Neural crest cell (in vitro differentiated cells): ENCODE measurements around the gene CEACAM4. TPM values are rescaled to one million over a fixed set of nuclear protein-coding genes. Genes with fewer than 3 reads are reported as not detected.

Source experiments
- DNase-seq: peaks from one replicate; pipeline ENCODE4 v3.0.0; 2021; ENCODE audit warnings: low read depth, mixed read lengths, low spot score
- H3K27ac Mint-ChIP-seq: one replicate; pipeline ENCODE4 v1.8.0; 2021; ENCODE audit warnings: mild to moderate bottlenecking, mixed read lengths; ENCODE audit not compliant: unreplicated experiment
- H3K27me3 Mint-ChIP-seq: 2 replicates; pipeline ENCODE4 v1.8.0; 2021; ENCODE audit warnings: low read depth, mild to moderate bottlenecking, mixed read lengths
- H3K36me3 Mint-ChIP-seq: 2 replicates; pipeline ENCODE4 v1.8.0; 2021; ENCODE audit warnings: low read depth, mild to moderate bottlenecking, mixed read lengths
- H3K4me1 Mint-ChIP-seq: 2 replicates; pipeline ENCODE4 v1.8.0; 2021; ENCODE audit warnings: mixed read lengths
- H3K4me3 Mint-ChIP-seq: one replicate; pipeline ENCODE4 v1.8.0; 2021; ENCODE audit warnings: mild to moderate bottlenecking, mixed read lengths
- H3K9me3 Mint-ChIP-seq: 2 replicates; pipeline ENCODE4 v1.8.0; 2021; ENCODE audit warnings: mixed read lengths
- CTCF ChIP-seq: fragments of 200-600 bp; sonication (generic); conservative IDR thresholded peaks from 2 replicates; pipeline ENCODE4 v1.5.0; 2021; ENCODE audit warnings: antibody characterized with exemption, mild to moderate bottlenecking
- total RNA-seq: library from RNA; stranded (reverse); gene quantifications from 2 replicates; pipeline ENCODE4 v1.2.1, GENCODE V29; 2021

CEACAM4 gene
- total RNA-seq, 1 donor from 2014 or later: not detected

- H3K27ac Mint-ChIP-seq: no peak overlapping the region
- peaks cover 25% of the 10 kb centered on the region for H3K9me3 Mint-ChIP-seq
- no peak for TF ChIP-seq CTCF
- H3K27me3 Mint-ChIP-seq: no peaks in the 10 kb centered on the region
- H3K4me3 Mint-ChIP-seq: no peak overlapping the region
- peaks cover 7% of the 10 kb centered on the region for H3K36me3 Mint-ChIP-seq
- DNase-seq: no peak
- H3K4me1 Mint-ChIP-seq: no peaks in the 10 kb centered on the region
These were observed 10.6 kb upstream of the CEACAM4 start for GRCh38 chr19:41637484-41637883.

- Mint-ChIP-seq H3K4me1 (no peaks in the 10 kb centered on the region), H3K4me3 (no peak overlapping the region), H3K27ac (no peak overlapping the region), H3K9me3 (peaks cover 8% of the 10 kb centered on the region), H3K36me3 (peaks cover 3% of the 10 kb centered on the region), H3K27me3 (no peaks in the 10 kb centered on the region)
- no peak for DNase-seq
- no peak for TF ChIP-seq CTCF
These were observed 1.2 kb upstream of the CEACAM4 start for GRCh38 chr19:41627966-41628675.

GRCh38 chr19:41626278-41626677 is 596 bp downstream of the CEACAM4 start:
- H3K4me3 Mint-ChIP-seq: no peak overlapping the region
- H3K36me3 Mint-ChIP-seq: peaks cover 3% of the 10 kb centered on the region
- H3K4me1 Mint-ChIP-seq: no peaks in the 10 kb centered on the region
- TF ChIP-seq CTCF: no peak
- no peak for DNase-seq
- H3K27me3 Mint-ChIP-seq: no peaks in the 10 kb centered on the region
- peaks cover 5% of the 10 kb centered on the region for H3K9me3 Mint-ChIP-seq
- no peak overlapping the region for H3K27ac Mint-ChIP-seq

GRCh38 chr19:41624937-41625336 is 1.9 kb downstream of the CEACAM4 start:
- Mint-ChIP-seq H3K9me3 (peaks cover 3% of the 10 kb centered on the region), H3K36me3 (peaks cover 3% of the 10 kb centered on the region), H3K27me3 (no peaks in the 10 kb centered on the region), H3K4me3 (no peak overlapping the region), H3K4me1 (no peaks in the 10 kb centered on the region), H3K27ac (no peak overlapping the region)
- no peak for TF ChIP-seq CTCF
- no peak for DNase-seq

GRCh38 chr19:41624515-41624914 is 2.4 kb downstream of the CEACAM4 start:
- Mint-ChIP-seq H3K27me3 (no peaks in the 10 kb centered on the region), H3K9me3 (peaks cover 3% of the 10 kb centered on the region), H3K27ac (no peak overlapping the region), H3K4me3 (no peak overlapping the region), H3K4me1 (no peaks in the 10 kb centered on the region), H3K36me3 (peaks cover 3% of the 10 kb centered on the region)
- DNase-seq: no peak
- no peak for TF ChIP-seq CTCF
